HG02885 (cell line): ENCODE measurements around the gene IQSEC1.

Experiments used
- ATAC-seq: cut with Tn5 transposase; IDR thresholded peaks from one replicate; pipeline ENCODE4 v1.9.1; 2021; ENCODE audit warnings: mild to moderate bottlenecking; ENCODE audit not compliant: unreplicated experiment, poor library complexity

The IQSEC1 gene

GRCh38 chr3:13019243-13020095, 53.8 kb downstream of the IQSEC1 start:
- ATAC-seq, result no peak

GRCh38 chr3:13018561-13019242, 54.5 kb downstream of the IQSEC1 start:
- ATAC-seq, result no peak

GRCh38 chr3:13018043-13018451, 55.2 kb downstream of the IQSEC1 start:
- no peak for ATAC-seq

- ATAC-seq, result no peak
Measured at GRCh38 chr3:13017361-13018042, 55.7 kb downstream of the IQSEC1 start.

GRCh38 chr3:13016721-13017255, 56.4 kb downstream of the IQSEC1 start:
- no peak for ATAC-seq

GRCh38 chr3:13016083-13016720, 57.0 kb downstream of the IQSEC1 start:
- ATAC-seq, result peak; percentile 40

GRCh38 chr3:13015286-13016082, 57.7 kb downstream of the IQSEC1 start:
- peak; percentile 33 for ATAC-seq

- ATAC-seq, result no peak
Measured at GRCh38 chr3:13014755-13015285, 58.4 kb downstream of the IQSEC1 start.

GRCh38 chr3:13013994-13014754, 59.1 kb downstream of the IQSEC1 start:
- no peak for ATAC-seq

GRCh38 chr3:13013566-13013965, 59.7 kb downstream of the IQSEC1 start:
- ATAC-seq, result no peak

GRCh38 chr3:13013151-13013561, 60.1 kb downstream of the IQSEC1 start:
- ATAC-seq, result no peak

GRCh38 chr3:13012221-13012691, 61.0 kb downstream of the IQSEC1 start:
- ATAC-seq, result peak; percentile 36

GRCh38 chr3:13011573-13012220, 61.5 kb downstream of the IQSEC1 start:
- peak; percentile 54 for ATAC-seq

GRCh38 chr3:13010780-13011572, 62.3 kb downstream of the IQSEC1 start:
- no peak for ATAC-seq

GRCh38 chr3:13009946-13010315, 63.3 kb downstream of the IQSEC1 start:
- no peak for ATAC-seq

GRCh38 chr3:13009132-13009945, 63.9 kb downstream of the IQSEC1 start:
- ATAC-seq, result no peak
